GM19324 (cell line): ENCODE measurements around the gene PDE4B.
"Not testable (repeated sequence)": the region's sequence is repeated elsewhere in the genome, so short reads cannot be mapped to it uniquely, and the experiment has no call there.

ENCODE experiments used
- ATAC-seq: cut with Tn5 transposase; IDR thresholded peaks from one replicate; pipeline ENCODE4 v1.9.1; 2021; ENCODE audit warnings: mild to moderate bottlenecking, moderate library complexity; ENCODE audit not compliant: unreplicated experiment, low FRiP score

PDE4B gene

GRCh38 chr1:66035616-66036245 is 243.0 kb downstream of the PDE4B start:
- ATAC-seq, result no peak

- ATAC-seq, result no peak
Observed at GRCh38 chr1:66041654-66042053, 249.0 kb downstream of the PDE4B start.

DNA sequence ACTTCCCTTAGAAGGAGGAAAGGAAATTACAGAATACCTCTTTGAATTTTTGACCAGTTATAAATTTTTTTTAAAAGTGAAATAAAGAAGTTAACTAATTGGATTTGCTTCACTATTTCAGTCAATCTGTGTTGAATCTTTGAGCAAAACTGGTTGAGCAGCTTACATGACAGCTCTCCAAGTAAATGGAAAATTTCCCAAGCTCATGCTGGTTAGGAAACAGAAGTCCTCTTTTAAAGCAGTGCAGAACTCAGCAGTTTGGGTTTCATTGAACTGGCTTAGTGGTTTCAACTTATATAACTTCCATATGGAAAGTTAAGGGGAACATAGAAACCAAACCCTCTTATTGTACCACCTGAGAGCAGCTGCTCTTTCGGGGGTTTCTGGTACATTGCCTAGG is 250.5 kb downstream of the PDE4B start:
- no peak for ATAC-seq

GRCh38 chr1:66044912-66045311 is 252.2 kb downstream of the PDE4B start:
- ATAC-seq, result no peak

DNA sequence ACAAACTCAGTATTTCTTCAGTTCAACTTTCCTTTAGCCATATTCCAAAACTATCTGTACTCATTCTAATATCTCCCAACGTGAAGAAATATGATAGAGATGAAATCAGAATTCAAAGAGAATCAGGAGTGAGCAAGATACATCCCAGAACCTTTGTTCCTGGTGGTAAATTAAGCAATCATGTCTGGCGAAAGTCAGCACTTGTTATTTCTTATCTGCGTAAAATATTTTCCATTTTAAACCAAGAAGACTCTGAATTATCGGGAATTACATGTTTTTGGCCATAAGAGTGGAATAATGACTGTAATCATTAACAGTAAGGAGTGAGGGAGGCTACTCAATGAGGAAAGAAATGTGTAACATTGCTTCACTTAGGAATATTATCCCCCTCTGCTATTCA is 253.7 kb downstream of the PDE4B start:
- ATAC-seq, result no peak

GRCh38 chr1:66048011-66048410 is 255.3 kb downstream of the PDE4B start:
- no peak for ATAC-seq

DNA sequence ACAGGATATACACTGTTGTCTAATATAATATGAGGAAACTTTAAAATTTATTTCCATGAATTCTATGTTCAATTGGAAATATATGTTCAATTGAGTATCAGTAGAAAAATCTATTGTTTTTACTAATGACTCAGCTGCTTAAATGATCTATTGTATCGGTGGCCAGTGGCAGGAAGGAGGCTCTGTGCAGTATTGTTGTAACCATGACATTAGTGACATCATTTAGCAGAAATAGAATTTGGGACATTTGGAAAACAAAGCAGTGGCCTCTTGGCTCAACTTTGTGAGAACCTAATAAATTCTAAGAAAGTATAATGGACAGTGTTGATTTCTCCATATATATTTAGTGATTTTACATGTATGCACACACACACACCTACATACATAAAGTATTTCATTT is 257.4 kb downstream of the PDE4B start:
- no peak for ATAC-seq

- ATAC-seq, result no peak
Observed at GRCh38 chr1:66050633-66051032, 257.9 kb downstream of the PDE4B start.

GRCh38 chr1:66055092-66055491 is 262.4 kb downstream of the PDE4B start:
- no peak for ATAC-seq

DNA sequence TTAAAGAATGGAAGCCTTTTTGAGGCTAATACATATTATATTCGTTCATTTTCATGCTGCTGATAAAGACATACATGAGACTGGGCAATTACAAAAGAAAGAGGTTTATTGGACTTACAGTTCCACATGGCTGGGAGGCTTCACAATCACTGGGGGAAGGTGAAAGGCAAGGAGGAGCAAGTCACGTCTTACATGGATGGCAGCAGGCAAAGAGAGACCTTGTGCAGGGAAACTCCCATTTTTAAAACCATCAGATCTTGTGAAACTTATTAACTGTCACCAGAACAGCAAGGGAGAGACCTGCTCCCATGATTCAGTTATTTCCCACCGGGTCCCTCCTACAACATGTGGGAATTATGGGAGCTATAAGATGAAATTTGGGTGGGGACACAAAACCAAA is 264.8 kb downstream of the PDE4B start:
- ATAC-seq, result not testable (repeated sequence)

GRCh38 chr1:66058558-66058957 is 265.9 kb downstream of the PDE4B start:
- no peak for ATAC-seq

- not testable (repeated sequence) for ATAC-seq
Observed at GRCh38 chr1:66067219-66067618, 274.5 kb downstream of the PDE4B start.

DNA sequence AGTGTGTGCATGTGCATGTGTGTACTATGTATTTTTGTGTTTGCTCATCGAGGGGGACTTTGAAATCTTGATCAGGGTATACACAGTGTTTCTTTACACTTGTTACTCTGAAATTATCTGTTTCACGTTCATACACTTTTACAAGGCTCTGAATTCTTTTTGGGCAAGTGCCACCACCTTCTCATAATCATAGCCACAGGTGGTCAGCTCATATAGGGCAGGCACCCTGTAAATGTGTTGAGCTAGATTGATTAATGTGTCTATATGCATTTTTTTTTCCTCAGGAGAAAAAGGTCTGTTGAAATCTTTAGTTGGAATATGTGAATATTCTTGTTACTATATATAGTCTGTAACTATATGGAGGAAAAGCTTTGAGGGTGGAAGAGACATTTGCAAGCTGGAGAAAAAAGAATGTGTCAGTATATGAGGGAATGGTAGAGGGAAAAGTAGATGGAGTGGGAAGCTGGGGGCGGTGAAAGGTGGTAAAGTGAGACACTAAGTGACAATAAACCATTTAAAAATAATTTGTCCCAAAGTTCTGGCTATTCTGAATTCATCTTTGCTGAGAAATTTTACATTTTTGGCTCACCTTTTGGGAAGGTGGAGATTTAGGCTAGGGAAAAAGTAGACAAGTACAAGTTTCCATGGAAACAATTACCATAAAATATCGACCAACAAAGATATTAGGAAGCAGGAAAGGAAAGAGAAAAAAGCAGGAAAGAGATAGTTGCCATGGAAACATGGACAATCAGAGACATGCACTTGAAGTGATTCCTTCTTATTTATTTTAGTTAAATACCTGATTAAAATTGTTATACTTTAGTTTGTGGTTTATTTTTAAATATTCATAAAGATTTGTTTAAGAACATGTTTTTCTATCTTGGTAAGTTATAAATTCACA is 277.5 kb downstream of the PDE4B start:
- ATAC-seq, result no peak

- no peak for ATAC-seq
Observed at GRCh38 chr1:66073388-66073787, 280.7 kb downstream of the PDE4B start.

DNA sequence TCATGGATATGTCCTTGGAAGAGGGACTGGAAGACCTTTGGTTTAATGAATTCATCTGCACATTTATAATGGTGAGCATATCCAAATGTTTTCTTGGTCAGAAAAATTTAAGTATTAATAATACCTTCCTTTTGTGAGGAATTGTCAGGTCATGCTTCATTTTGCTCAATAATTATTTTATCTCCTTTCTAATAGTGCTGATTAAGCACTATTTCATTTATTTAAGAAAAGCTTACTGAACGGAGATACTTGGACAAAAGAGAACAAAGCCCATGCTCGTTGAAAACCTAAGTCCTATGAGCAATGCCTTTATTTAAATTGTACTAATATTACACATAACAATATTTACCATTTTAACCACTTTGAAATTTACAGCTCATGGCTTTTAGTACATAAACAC is 281.5 kb downstream of the PDE4B start:
- ATAC-seq, result no peak

DNA sequence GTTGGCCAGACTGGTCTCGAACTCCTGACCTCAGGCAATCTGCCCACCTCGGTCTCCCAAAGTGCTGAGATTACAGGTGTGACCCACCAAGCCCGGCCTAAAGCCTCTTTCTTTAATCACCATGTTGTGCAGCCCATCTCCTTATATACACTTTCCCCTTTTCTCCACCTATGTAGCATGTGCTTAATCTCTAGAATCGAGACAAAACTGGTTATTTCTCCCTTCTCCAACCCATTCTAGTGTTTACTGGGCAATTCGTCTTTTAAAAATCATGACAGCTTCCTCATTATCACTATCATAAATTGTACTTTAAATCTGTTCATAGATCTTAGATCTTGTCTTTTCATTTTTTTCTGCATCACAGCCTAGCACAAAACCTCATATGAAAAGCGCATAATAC is 285.7 kb downstream of the PDE4B start:
- ATAC-seq, result no peak

DNA sequence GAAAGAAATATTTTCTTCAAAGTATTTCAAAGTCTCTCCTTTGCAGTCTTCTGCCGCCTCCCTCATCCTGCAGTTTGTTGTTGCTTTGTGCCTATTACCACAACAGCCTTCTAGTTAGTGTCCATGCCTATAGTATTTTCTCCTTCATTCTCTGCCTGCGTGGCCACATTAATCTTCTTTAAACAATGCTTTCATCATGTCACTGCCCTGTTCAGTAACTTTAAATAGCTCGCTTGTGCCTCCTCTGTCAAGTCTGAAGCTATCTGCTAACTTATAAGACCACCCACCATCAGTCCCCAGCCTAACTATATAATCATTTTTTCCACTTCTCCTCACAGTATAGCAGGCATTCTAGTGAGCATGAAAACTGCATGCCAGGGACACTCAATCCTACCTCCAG is 290.3 kb downstream of the PDE4B start:
- no peak for ATAC-seq

DNA sequence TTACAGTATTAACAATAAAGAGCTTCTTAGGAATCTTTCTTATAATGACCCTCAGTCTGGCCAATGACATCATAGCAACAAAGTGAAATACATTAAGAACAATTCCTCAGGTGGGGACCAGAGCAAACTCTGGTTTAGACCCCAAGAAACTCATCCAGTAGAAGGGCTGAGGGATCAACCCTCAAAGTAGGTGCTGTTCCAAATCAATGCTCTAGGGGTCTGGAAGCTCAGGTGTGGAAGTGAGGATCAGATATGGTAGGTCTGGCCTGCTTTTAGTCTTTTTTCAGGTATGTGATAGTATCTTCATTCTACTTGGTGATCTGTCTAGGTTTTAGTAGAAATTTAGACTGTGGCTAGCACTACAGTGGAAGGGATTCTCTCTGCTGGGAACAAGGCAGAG is 291.7 kb downstream of the PDE4B start:
- ATAC-seq, result no peak

GRCh38 chr1:66085600-66085999 is 292.9 kb downstream of the PDE4B start:
- ATAC-seq, result no peak

GRCh38 chr1:66088787-66089186 is 296.1 kb downstream of the PDE4B start:
- ATAC-seq, result no peak

DNA sequence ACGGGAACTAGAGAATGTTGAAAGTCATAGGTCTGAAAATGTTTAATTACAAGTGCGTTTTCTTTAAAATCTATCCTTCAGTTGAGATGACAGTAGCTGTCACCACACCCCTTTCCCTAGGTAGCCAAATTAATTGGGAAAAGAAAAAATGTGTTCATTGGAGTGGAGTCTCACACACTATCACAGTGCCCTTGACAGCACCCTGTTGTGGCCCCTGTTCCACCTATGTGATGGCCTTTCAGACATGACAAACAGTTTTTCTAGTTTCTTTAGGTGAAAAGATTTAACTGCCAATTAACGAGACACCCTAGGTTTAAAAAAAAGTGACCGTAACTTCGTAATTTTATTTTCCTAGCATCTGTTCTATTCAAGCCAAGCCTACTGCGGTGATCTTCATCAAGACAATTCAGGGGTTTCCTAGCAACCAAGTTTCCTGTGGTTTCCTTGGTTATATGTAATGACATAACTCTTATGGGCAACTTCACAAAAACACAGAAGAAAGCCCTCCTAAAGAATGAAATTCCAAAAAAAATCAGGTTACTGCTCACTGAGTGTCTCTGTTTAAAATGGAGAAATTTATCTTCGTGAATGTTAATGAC is 298.3 kb downstream of the PDE4B start:
- ATAC-seq, result no peak

GRCh38 chr1:66095190-66095589 is 302.5 kb downstream of the PDE4B start:
- ATAC-seq, result no peak
